Neural progenitor cell (in vitro differentiated cells): Measurements from ENCODE around the gene MGAT4A. TPM values are rescaled to one million over a fixed set of nuclear protein-coding genes. Genes with fewer than 3 reads are reported as not detected.

ENCODE experiments used
- DNase-seq: peaks from one replicate; pipeline ENCODE4 v3.0.0-alpha.2; 2016; ENCODE audit warnings: low spot score
- H2AFZ ChIP-seq: fragments of 200-600 bp; sonication (generic); replicated peaks from 2 replicates; pipeline ENCODE4 v1.6.1; 2016; ENCODE audit warnings: antibody characterized with exemption
- H3F3A ChIP-seq: fragments of 200-600 bp; sonication (generic); 2 replicates; pipeline ENCODE4 v1.6.1; 2016; ENCODE audit warnings: antibody characterized with exemption, low read depth
- H3K27ac ChIP-seq: fragments of 200-600 bp; sonication (generic); 2 replicates; pipeline ENCODE4 v1.5.1; 2016; ENCODE audit warnings: mild to moderate bottlenecking
- H3K27me3 ChIP-seq: fragments of 200-600 bp; sonication (generic); 2 replicates; pipeline ENCODE4 v1.6.1; 2016; ENCODE audit warnings: mild to moderate bottlenecking, moderate library complexity
- H3K36me3 ChIP-seq: fragments of 200-600 bp; sonication (generic); 2 replicates; pipeline ENCODE4 v1.5.1; 2016
- H3K4me1 ChIP-seq: fragments of 200-600 bp; sonication (generic); 2 replicates; pipeline ENCODE4 v1.6.1; 2016; ENCODE audit warnings: mixed run types
- H3K4me2 ChIP-seq: fragments of 200-600 bp; sonication (generic); 2 replicates; pipeline ENCODE4 v1.6.1; 2016
- H3K4me3 ChIP-seq: fragments of 200-600 bp; sonication (generic); 2 replicates; pipeline ENCODE4 v1.5.1; 2016
- H3K79me2 ChIP-seq: fragments of 200-600 bp; sonication (generic); 2 replicates; pipeline ENCODE4 v1.6.1; 2016; ENCODE audit warnings: low read depth
- H3K9ac ChIP-seq: fragments of 200-600 bp; sonication (generic); 2 replicates; pipeline ENCODE4 v1.6.1; 2016
- H3K9me3 ChIP-seq: fragments of 200-600 bp; sonication (generic); 2 replicates; pipeline ENCODE4 v1.5.1; 2016; ENCODE audit warnings: low read depth
- H4K20me1 ChIP-seq: fragments of 200-600 bp; sonication (generic); 2 replicates; pipeline ENCODE4 v1.6.1; 2016; ENCODE audit warnings: low read depth
- H3K27ac Mint-ChIP-seq: 3 replicates; pipeline ENCODE4 v1.8.0; 2021; ENCODE audit warnings: mixed read lengths
- H3K27me3 Mint-ChIP-seq: 2 replicates; pipeline ENCODE4 v1.8.0; 2022; ENCODE audit warnings: low read depth, mild to moderate bottlenecking, inconsistent platforms, moderate library complexity, mixed read lengths; ENCODE audit not compliant: insufficient read depth
- H3K36me3 Mint-ChIP-seq: 3 replicates; pipeline ENCODE4 v1.8.0; 2021; ENCODE audit warnings: mixed read lengths
- H3K4me1 Mint-ChIP-seq: 3 replicates; pipeline ENCODE4 v1.8.0; 2021; ENCODE audit warnings: mixed read lengths
- H3K4me3 Mint-ChIP-seq: 3 replicates; pipeline ENCODE4 v1.8.0; 2021; ENCODE audit warnings: mild to moderate bottlenecking, moderate library complexity, mixed read lengths
- H3K9me3 Mint-ChIP-seq: 3 replicates; pipeline ENCODE4 v1.8.0; 2020; ENCODE audit warnings: mixed read lengths
- CTCF ChIP-seq: fragments of 200-600 bp; sonication (generic); IDR thresholded peaks from 2 replicates; pipeline ENCODE4 v1.5.1; 2017; ENCODE audit warnings: antibody characterized with exemption, mild to moderate bottlenecking
- EZH2 ChIP-seq: fragments of 200-600 bp; sonication (generic); IDR thresholded peaks from 2 replicates; pipeline ENCODE4 v1.6.1; 2017; ENCODE audit warnings: antibody characterized with exemption, mild to moderate bottlenecking, moderate library complexity
- EZH2phosphoT487 ChIP-seq: fragments of 200-600 bp; sonication (generic); IDR thresholded peaks from 2 replicates; pipeline ENCODE4 v1.6.1; 2017; ENCODE audit warnings: antibody characterized with exemption
- total RNA-seq: library from RNA; depleted of rRNA; stranded (reverse); fragments of >200 nt; gene quantifications from 2 replicates; pipeline ENCODE4 v1.2.3, GENCODE V29; 2015; ENCODE audit warnings: low replicate concordance

MGAT4A gene
- total RNA-seq, 1 donor from 2014 or later: 8.0 TPM

- Histone ChIP-seq H3K4me2 (no peak overlapping the region), H3F3A (no peaks in the 10 kb centered on the region), H3K9ac (no peak overlapping the region), H3K27ac (no peak overlapping the region), H3K4me1 (no peaks in the 10 kb centered on the region), H3K79me2 (no peaks in the 10 kb centered on the region), H4K20me1 (no peaks in the 10 kb centered on the region), H3K27me3 (peaks cover 16% of the 10 kb centered on the region), H3K9me3 (no peaks in the 10 kb centered on the region), H2AFZ (no peak overlapping the region), H3K4me3 (no peak overlapping the region), H3K36me3 (no peaks in the 10 kb centered on the region)
- TF ChIP-seq CTCF (no peak), EZH2phosphoT487 (no peak), EZH2 (no peak)
- no peaks in the 10 kb centered on the region for H3K36me3 Mint-ChIP-seq
- H3K9me3 Mint-ChIP-seq: no peaks in the 10 kb centered on the region
- peaks cover 9% of the 10 kb centered on the region for H3K27me3 Mint-ChIP-seq
- H3K27ac Mint-ChIP-seq: no peak overlapping the region
- no peak for DNase-seq
- no peak overlapping the region for H3K4me3 Mint-ChIP-seq
- H3K4me1 Mint-ChIP-seq: no peaks in the 10 kb centered on the region
Measured at GRCh38 chr2:98738304-98738703, 7.4 kb upstream of the MGAT4A start.

GRCh38 chr2:98737848-98738247 is 6.9 kb upstream of the MGAT4A start:
- Mint-ChIP-seq H3K27ac (no peak overlapping the region), H3K9me3 (no peaks in the 10 kb centered on the region), H3K27me3 (peaks cover 10% of the 10 kb centered on the region), H3K4me3 (no peak overlapping the region), H3K36me3 (no peaks in the 10 kb centered on the region), H3K4me1 (no peaks in the 10 kb centered on the region)
- TF ChIP-seq EZH2phosphoT487: no peak
- no peak for TF ChIP-seq CTCF
- Histone ChIP-seq H3F3A (no peaks in the 10 kb centered on the region), H3K4me3 (no peak overlapping the region), H2AFZ (no peak overlapping the region), H4K20me1 (no peaks in the 10 kb centered on the region), H3K27ac (no peak overlapping the region), H3K4me2 (no peak overlapping the region), H3K4me1 (no peaks in the 10 kb centered on the region), H3K27me3 (peaks cover 20% of the 10 kb centered on the region), H3K79me2 (no peaks in the 10 kb centered on the region), H3K9ac (no peak overlapping the region), H3K36me3 (no peaks in the 10 kb centered on the region), H3K9me3 (no peaks in the 10 kb centered on the region)
- DNase-seq: no peak

GRCh38 chr2:98736464-98736889 is 5.5 kb upstream of the MGAT4A start:
- no peak for TF ChIP-seq EZH2phosphoT487
- TF ChIP-seq CTCF: no peak
- TF ChIP-seq EZH2: no peak
- Histone ChIP-seq H3K79me2 (no peaks in the 10 kb centered on the region), H3F3A (peaks cover 7% of the 10 kb centered on the region), H3K4me2 (no peak overlapping the region), H3K9me3 (no peaks in the 10 kb centered on the region), H3K9ac (no peak overlapping the region), H3K36me3 (no peaks in the 10 kb centered on the region), H3K4me1 (no peaks in the 10 kb centered on the region), H4K20me1 (no peaks in the 10 kb centered on the region), H2AFZ (no peak overlapping the region), H3K4me3 (no peak overlapping the region), H3K27me3 (peaks cover 34% of the 10 kb centered on the region), H3K27ac (no peak overlapping the region)
- DNase-seq: no peak
- Mint-ChIP-seq H3K4me1 (peaks cover 3% of the 10 kb centered on the region), H3K9me3 (peaks cover 4% of the 10 kb centered on the region), H3K36me3 (no peaks in the 10 kb centered on the region), H3K27ac (no peak overlapping the region), H3K27me3 (peaks cover 21% of the 10 kb centered on the region), H3K4me3 (no peak overlapping the region)

- Histone ChIP-seq H4K20me1 (peaks cover 2% of the 10 kb centered on the region), H3K79me2 (no peaks in the 10 kb centered on the region), H3K9me3 (no peaks in the 10 kb centered on the region), H3K27me3 (peaks cover 45% of the 10 kb centered on the region), H3K4me1 (peaks cover 2% of the 10 kb centered on the region), H3K27ac (no peak overlapping the region), H3K9ac (no peak overlapping the region), H3K4me2 (no peak overlapping the region), H2AFZ (no peak overlapping the region), H3K4me3 (no peak overlapping the region), H3F3A (peaks cover 12% of the 10 kb centered on the region), H3K36me3 (no peaks in the 10 kb centered on the region)
- Mint-ChIP-seq H3K36me3 (no peaks in the 10 kb centered on the region), H3K27me3 (peaks cover 19% of the 10 kb centered on the region), H3K9me3 (peaks cover 4% of the 10 kb centered on the region), H3K4me1 (peaks cover 6% of the 10 kb centered on the region), H3K4me3 (no peak overlapping the region), H3K27ac (no peak overlapping the region)
- DNase-seq: no peak
- TF ChIP-seq EZH2phosphoT487 (no peak), EZH2 (no peak)
Measured at GRCh38 chr2:98734823-98735260, 3.9 kb upstream of the MGAT4A start.
